Ovary (tissue), 3 donors: ENCODE data around the gene RPUSD3.
"Not testable (repeated sequence)": the region's sequence is repeated elsewhere in the genome, so short reads cannot be mapped to it uniquely, and the experiment has no call there.

ENCODE experiments used
- POLR2A ChIP-seq: fragments of 450-650 bp; IDR thresholded peaks from one replicate; pipeline ENCODE4 v1.6.1; 2017; ENCODE audit warnings: antibody characterized with exemption, mild to moderate bottlenecking, moderate library complexity
- TF ChIP-seq, protein P1 (sequence below), 3 donors: fragments of 450-650 bp in 2 of 3; fragments of 200-600 bp in 1 of 3; IDR thresholded peaks; one replicate each; pipeline versions ENCODE4 v1.5.1 to v1.8.0; 2016 to 2022; ENCODE audit warnings: antibody characterized with exemption in 3 of 3, mild to moderate bottlenecking in 1 of 3
- donor health status: DM: no; HTN: no; CAD: no.

DNA sequence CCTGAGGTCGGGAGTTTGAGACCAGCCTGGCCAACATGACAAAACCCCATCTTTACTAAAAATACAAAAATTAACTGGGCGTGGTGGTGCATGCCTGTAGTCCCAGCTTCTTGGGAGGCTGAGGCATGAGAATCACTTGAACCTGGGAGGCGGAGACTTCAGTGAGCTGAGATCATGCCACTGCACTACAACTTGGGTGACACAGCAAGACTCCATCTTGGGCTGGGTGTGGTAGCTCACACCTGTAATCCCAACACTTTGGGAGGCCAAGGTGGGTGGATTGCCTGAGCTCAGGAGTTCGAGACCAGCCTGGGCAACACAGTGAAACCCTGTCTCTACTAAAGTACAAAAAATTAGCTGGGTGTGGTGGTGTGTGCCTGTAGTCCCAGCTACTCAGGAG lies 32.4 kb upstream of the RPUSD3 start:
- TF ChIP-seq POLR2A: not testable (repeated sequence)
- TF ChIP-seq, protein P1, sequence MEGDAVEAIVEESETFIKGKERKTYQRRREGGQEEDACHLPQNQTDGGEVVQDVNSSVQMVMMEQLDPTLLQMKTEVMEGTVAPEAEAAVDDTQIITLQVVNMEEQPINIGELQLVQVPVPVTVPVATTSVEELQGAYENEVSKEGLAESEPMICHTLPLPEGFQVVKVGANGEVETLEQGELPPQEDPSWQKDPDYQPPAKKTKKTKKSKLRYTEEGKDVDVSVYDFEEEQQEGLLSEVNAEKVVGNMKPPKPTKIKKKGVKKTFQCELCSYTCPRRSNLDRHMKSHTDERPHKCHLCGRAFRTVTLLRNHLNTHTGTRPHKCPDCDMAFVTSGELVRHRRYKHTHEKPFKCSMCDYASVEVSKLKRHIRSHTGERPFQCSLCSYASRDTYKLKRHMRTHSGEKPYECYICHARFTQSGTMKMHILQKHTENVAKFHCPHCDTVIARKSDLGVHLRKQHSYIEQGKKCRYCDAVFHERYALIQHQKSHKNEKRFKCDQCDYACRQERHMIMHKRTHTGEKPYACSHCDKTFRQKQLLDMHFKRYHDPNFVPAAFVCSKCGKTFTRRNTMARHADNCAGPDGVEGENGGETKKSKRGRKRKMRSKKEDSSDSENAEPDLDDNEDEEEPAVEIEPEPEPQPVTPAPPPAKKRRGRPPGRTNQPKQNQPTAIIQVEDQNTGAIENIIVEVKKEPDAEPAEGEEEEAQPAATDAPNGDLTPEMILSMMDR (IDR thresholded peaks at IDR 0.05): not testable (repeated sequence)
